AG04450 (cell line): ENCODE data around the gene AKR1D1. TPM values are rescaled to one million over a fixed set of nuclear protein-coding genes. Genes with fewer than 3 reads are reported as not detected.
"Not testable (repeated sequence)": the region's sequence is repeated elsewhere in the genome, so short reads cannot be mapped to it uniquely, and the experiment has no call there.

Experiments
- CTCF ChIA-PET: fragments of 300-600, 350-600 bp; formaldehyde crosslinking; extraction: SDS; loops from one replicate; lab custom pipeline; 2022; ENCODE audit warnings: antibody characterized with exemption, inconsistent platforms; lab: Charles Lee
- POLR2A ChIA-PET: fragments of 350-600 bp; formaldehyde crosslinking; extraction: SDS; loops from one replicate; lab custom pipeline; 2021; ENCODE audit warnings: antibody characterized with exemption, inconsistent platforms; lab: Yijun Ruan, JAX
- DNase-seq: peaks from one replicate; pipeline ENCODE4 v3.0.0-alpha.2; 2011; ENCODE audit warnings: low read depth, low spot score
- H3K27ac ChIP-seq: one replicate; pipeline ENCODE4 v1.5.1; 2012; ENCODE audit warnings: low read depth, low read length, control low read depth
- H3K27me3 ChIP-seq: one replicate; pipeline ENCODE4 v1.6.0; 2012; ENCODE audit warnings: low read length; ENCODE audit not compliant: control insufficient read depth, insufficient read depth
- H3K4me3 ChIP-seq: 2 replicates; pipeline ENCODE4 v1.5.1; 2011; ENCODE audit warnings: mild to moderate bottlenecking, low read depth, low read length, control low read depth
- H3K9me3 ChIP-seq: 2 replicates; pipeline ENCODE4 v1.5.1; 2012; ENCODE audit warnings: low read length; ENCODE audit not compliant: control insufficient read depth, insufficient read depth
- CTCF ChIP-seq: IDR thresholded peaks from 2 replicates; pipeline ENCODE4 v1.5.1; 2011; ENCODE audit warnings: low read depth, low read length, control low read depth, inconsistent platforms
- polyA plus RNA-seq: library from polyadenylated mRNA; depleted of rRNA; stranded (reverse); fragments of >200 nt; gene quantifications from 2 replicates; pipeline ENCODE4 v1.2.3, GENCODE V29; 2011

Gene AKR1D1
- polyA plus RNA-seq, 1 experiment, result not detected

DNA sequence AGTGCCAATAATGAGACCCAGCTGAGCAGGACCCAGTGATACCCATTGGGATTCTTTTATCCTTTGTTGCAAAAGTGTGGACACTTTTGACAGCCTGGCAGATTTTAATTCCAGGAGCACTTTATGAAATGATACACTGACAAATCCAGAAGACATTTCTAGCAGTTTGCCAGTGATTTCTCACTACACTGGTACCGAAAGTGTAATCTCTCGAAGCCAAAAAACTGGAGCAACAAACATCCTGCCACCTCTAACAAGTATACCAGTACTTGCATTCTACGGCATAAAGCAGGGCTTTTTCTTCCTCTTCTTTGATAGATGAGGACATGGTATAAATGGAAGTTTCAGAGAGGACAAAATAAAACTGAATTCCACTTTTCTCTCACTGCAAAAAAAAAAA lies 28.4 kb upstream of the AKR1D1 start:
- Histone ChIP-seq H3K27ac (no peak overlapping the region), H3K4me3 (no peak overlapping the region), H3K27me3 (no peaks in the 10 kb centered on the region), H3K9me3 (no peaks in the 10 kb centered on the region)
- ChIA-PET CTCF (no interaction called here), POLR2A (no interaction called here)
- no peak for TF ChIP-seq CTCF
- no peak for DNase-seq

DNA sequence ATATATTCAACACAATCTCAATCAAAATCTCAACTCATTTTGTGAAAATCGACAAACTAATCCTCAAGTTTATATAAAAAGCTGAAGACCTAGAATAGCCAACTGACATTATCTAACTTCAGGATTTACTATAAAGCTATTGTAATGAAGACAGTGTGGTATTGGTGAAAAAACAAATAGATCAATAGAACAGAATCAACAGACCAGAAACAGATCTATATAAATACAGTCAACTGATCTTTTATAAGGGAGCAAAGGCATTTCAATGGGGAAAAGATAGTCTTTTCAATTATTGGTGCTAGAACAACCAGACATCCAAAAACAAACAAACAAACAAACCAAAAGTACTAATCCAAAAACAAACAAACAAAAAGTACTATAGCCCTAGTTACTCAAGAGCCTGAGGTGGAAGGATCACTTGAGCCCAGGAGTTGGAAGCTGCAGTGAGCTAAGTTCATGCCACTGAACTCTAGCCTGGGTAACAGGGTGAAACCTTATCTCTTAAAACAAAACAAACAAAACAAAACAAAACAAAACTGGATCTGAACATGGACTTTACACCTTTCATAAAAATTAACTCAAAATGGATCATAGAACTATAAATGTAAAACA lies 26.6 kb upstream of the AKR1D1 start:
- Histone ChIP-seq H3K27me3 (no peaks in the 10 kb centered on the region), H3K9me3 (no peaks in the 10 kb centered on the region), H3K27ac (no peak overlapping the region), H3K4me3 (no peak overlapping the region)
- no peak for DNase-seq
- ChIA-PET POLR2A (no interaction called here), CTCF (no interaction called here)
- no peak for TF ChIP-seq CTCF

GRCh38 chr7:138051712-138052247 lies 24.5 kb upstream of the AKR1D1 start:
- CTCF ChIA-PET, H3K27ac ChIP-seq, H3K9me3 ChIP-seq, H3K27me3 ChIP-seq, H3K4me3 ChIP-seq, DNase-seq, POLR2A ChIA-PET: not testable (repeated sequence)

GRCh38 chr7:138052696-138053095 lies 23.6 kb upstream of the AKR1D1 start:
- H3K4me3 ChIP-seq, result no peak overlapping the region
- ChIA-PET CTCF (no interaction called here), POLR2A (no interaction called here)
- TF ChIP-seq CTCF, result no peak
- no peaks in the 10 kb centered on the region for H3K9me3 ChIP-seq
- no peak for DNase-seq
- no peak overlapping the region for H3K27ac ChIP-seq
- H3K27me3 ChIP-seq, result no peaks in the 10 kb centered on the region

- H3K9me3 ChIP-seq, DNase-seq, H3K4me3 ChIP-seq, POLR2A ChIA-PET, H3K27me3 ChIP-seq, H3K27ac ChIP-seq, CTCF ChIA-PET: not testable (repeated sequence)
Observed at GRCh38 chr7:138055698-138056097, 20.6 kb upstream of the AKR1D1 start.

GRCh38 chr7:138063400-138063799 lies 12.9 kb upstream of the AKR1D1 start:
- no peak for TF ChIP-seq CTCF
- CTCF ChIA-PET, result no interaction called here

More at GRCh38 chr7:138063400-138063799, 12.9 kb upstream of the AKR1D1 start:
- Histone ChIP-seq H3K4me3 (no peak overlapping the region), H3K27me3 (no peaks in the 10 kb centered on the region), H3K27ac (no peak overlapping the region), H3K9me3 (no peaks in the 10 kb centered on the region)
- no peak for DNase-seq
- POLR2A ChIA-PET, result no interaction called here
